Measurements from ENCODE around the gene IL2RA. TPM values are rescaled to one million over a fixed set of nuclear protein-coding genes. Genes with fewer than 3 reads are reported as not detected.

The IL2RA gene
- total and polyA plus RNA-seq, 9 of the 15 experiments (the other 6 are each of a cell fraction or from before 2014, with no cell fraction given): 0.95 TPM; not detected in 8

GRCh38 chr10:5992398-5992797, 69.8 kb downstream of the IL2RA start (continued):
- no peak for TF ChIP-seq NR0B1 (IDR thresholded peaks at IDR 0.05; ENCODE audit: partially characterized antibody)
- no peak for TF ChIP-seq DIDO1 (tag; IDR thresholded peaks at IDR 0.05; ENCODE audit: low read depth)
- TF ChIP-seq ZNF224 (CRISPR knock-in tag; IDR thresholded peaks at IDR 0.05): no peak
- no peak for TF ChIP-seq ZBTB34 (CRISPR knock-in tag; IDR thresholded peaks at IDR 0.05)
- peak in 1 of 2 experiments; percentile 40; a peak in 1 of 4 replicates for TF ChIP-seq TRIM24 (IDR thresholded peaks at IDR 0.05)
- TF ChIP-seq PCBP2 (IDR thresholded peaks at IDR 0.05; ENCODE audit: low read depth, low read length, poor library complexity, severe bottlenecking): no peak
- TF ChIP-seq HNRNPLL (IDR thresholded peaks at IDR 0.05; ENCODE audit: low read depth, low read length, poor library complexity, severe bottlenecking): no peak
- no peak for TF ChIP-seq MLLT1 (IDR thresholded peaks at IDR 0.05)
